Muscle of arm (tissue), 12 donors: Measurements from ENCODE around the gene PSG4. TPM values are rescaled to one million over a fixed set of nuclear protein-coding genes. Genes with fewer than 3 reads are reported as not detected.
"Not testable (repeated sequence)": the region's sequence is repeated elsewhere in the genome, so short reads cannot be mapped to it uniquely, and the experiment has no call there.

ENCODE experiments used
- DNase-seq: peaks from one replicate; pipeline ENCODE4 v3.0.0-alpha.2; 2013
- polyA plus RNA-seq, 12 donors: library from polyadenylated mRNA; unstranded; fragments of 120-200 nt; gene quantifications; one replicate each; pipeline ENCODE4 v1.2.1, GENCODE V29; 2013; ENCODE audit not compliant: insufficient read length in 12 of 12

Gene PSG4
- polyA plus RNA-seq, 12 donors: 0.36 to 1.8 (median 0.67) TPM; not detected in 2

DNA sequence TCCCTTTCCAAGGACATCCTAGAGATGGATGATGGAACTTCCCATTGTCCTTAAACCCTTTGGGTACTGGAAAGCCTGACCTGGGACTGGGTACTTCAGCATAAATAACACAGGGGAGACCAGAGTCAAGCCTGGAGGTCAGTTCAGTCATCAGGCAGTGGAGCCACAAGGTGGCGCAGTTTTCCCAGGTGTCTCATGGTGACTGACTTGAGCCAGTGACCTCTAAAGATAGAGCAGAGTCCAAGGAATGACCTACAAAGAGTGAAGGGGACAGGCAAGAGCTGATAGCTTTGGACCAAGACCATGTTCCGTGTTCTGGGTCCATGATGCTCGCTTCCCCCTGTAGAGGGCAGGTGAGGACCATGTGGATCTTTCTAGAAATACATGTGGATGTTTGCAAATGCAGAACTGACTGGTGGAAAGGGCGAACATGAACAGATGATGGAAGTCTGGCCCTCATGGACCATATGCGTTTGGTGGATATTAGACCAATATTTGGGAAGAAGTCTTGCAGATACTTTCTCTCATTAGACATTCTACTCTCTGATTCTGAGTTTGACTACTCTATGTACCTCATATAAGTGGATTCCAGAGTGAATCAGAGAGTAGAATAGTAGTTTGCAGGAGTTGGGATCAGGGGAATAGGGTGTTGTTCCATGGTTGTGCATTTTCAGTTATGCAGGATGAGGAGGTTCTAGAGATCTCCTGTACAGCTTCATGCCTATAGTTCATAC is 6.6 kb downstream of the PSG4 start:
- DNase-seq: not testable (repeated sequence)

DNA sequence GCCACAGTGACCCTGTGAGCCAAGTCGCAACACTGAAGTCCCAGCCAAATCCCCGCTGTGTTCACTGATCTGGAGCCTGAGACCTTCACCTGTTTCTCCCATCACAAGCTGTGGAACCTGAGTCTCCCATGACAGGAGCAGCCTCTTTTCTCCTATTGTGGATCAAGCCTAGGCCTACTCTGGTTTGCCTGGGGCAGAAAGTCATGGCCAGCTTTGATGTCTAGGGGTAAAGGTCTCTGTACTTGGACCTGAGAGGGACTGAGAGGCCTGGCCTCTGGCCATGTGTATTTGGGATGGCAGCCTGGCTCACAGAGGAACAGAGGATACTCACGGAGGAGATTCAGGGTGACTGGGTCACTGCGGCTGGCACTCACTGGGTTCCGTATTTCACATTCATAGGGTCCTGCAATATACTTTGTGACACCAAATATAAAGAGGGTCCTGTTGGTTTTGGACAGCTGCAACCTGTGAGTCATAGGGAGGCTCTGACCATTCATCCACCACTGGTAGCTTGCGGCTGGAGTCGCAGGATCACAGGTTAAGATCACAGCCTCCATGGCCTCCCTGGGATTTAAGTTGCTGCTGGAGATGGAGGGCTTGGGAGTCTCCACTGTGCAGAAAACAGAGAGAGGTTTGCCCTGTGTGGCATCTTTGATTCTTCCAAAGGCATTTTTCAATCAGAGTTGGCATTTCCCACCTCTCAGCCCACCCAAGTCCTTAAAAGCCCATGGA is 7.6 kb downstream of the PSG4 start:
- not testable (repeated sequence) for DNase-seq

DNA sequence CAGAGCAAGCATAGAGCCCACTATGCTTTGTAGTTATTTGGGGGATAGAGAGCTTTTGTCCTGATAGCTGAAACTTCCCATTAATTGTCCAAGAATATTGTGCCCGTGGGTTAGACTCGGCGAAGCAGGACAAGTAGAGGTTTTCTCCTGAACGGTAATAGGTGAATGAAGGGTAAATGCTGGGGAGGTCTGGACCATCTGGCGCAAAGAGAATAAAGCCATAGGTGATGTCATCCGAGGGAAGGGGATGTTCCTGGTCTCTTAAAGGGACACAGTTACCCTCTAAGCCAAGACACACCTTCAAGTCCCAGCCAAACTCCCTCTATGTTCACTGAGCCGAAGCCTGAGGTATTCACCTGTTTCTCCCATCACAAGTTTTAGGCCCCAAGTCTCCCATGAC is 11.0 kb downstream of the PSG4 start:
- DNase-seq: not testable (repeated sequence)

DNA sequence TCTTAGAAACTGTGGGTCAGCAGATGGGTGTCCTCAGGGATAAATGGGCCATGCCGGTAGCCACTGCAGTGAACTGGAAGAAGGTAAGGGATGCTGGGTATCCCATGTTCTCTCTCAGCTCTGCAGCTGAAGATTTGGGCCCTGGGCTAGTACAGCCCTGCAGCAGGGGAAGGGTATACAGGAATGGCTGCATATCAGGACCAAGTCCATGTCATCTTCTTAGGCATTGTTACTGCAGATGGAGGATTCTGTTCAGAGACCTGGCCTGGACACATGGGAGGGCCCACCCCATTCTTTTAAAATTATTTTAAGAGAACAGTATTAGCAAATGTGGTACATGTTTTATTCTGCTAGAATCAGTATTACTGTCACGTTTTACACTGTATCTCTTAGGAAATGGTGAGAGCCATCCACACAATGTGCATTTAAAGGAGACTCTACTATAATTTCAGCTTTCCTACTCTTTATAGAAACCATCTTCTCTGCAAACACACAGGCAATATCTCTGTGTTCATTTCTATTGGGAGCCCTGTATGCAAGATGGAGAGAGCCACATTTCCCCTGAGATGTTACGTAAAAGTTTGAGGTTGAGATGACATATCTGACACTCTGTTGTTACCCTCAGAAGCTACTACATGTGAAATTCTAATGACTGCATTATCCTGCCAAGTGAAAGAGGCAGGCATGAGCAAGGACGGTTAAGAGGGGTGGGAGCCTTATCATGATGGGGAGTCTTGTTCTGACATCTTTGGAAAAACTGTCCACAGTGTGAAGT is 12.9 kb downstream of the PSG4 start:
- not testable (repeated sequence) for DNase-seq

DNA sequence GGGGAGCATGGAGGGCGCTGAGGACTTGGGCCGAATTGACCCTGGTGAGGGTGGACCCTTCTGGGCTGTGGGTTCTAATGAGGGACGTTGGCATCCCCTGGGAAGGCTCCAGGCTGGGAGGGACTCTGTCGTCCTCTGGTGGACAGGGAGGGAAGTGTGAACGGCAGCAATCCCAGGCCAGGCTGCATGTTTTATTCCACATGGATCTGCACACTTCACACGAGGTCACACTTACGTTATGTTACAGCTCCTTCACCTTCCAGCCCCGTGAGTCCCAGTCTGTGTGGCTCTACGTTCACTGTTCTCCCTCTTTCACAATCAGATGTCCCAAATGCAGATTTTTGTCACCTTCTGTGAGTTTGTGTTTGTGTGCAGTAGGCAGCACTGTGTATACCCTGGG is 17.3 kb downstream of the PSG4 start:
- not testable (repeated sequence) for DNase-seq

DNA sequence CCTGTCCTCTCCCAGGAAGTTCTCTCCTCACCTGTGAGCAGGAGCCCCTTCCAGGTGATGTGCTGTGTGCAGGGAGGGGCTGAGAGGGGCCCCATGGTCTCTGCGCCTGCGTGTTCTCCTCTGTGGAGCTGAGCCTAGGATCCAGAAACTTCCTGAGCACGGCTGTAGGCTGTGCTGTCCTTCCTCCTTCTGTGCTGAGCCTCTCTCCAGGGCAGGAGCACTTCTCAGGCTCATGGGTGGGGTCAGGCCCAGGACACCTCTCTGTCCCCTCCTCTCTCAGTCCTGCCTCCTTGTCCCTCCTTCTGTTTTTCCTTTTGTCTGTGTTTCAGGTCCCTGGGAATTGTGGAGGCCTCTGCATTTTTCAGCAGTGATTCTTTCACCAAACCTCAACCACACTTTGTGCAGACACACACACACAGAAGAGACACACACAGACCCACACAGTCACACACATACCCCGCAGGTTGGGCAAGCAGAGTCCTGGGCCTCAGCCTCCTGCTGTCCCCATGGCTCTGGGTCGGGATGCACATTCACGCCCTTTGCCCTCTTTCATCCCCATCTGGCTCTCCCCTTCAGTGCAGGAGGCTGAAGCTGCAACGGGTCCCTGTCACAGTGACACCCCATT is 19.0 kb downstream of the PSG4 start, which contains the start of gene PSG5:
PSG5 (minus strand) TSS at position 226 of the 625 bp plus-strand sequence; CDS start at position 95, 131 bp downstream.
- DNase-seq: not testable (repeated sequence)

DNA sequence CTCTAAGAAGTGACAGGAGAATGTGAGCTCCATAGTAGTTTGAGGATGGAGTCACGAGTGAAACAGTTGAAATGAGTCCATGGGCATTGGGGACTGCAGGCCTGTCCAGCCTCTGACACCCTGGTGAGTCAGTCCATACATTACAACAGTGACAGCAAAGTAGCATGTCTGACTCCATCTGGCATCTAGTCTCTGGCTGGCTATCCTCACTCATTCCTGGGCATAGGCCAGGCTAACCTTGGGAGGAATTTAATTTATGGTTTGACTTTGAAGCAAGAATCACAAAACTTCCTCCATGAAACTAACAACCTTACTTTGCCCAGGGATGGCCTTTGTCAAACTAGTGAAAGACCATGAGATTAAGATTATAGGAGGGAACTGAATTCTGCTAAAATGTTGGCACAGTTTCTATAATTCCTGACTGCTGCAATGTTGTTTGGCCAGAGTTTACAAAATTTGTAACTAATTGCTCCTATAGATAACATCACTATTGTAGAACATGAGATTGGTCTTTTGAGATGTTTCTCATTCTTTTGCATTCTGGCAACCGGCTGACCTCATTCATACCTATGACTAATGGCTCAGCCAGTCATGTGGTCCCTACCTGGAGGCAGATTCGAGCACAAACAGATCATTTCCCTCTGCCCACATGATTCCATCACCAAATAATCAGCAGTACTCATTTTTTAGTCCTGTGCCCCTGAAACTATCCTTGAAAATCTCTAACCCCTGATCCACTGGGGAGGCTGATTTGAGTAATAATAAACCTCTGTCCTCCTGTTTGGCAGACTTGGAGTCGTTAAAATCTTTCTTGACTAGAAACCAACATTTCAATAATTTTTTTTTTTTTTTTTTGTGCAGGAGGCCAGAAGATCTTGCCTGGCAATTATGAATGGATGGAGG is 23.3 kb downstream of the PSG4 start:
- not testable (repeated sequence) for DNase-seq

DNA sequence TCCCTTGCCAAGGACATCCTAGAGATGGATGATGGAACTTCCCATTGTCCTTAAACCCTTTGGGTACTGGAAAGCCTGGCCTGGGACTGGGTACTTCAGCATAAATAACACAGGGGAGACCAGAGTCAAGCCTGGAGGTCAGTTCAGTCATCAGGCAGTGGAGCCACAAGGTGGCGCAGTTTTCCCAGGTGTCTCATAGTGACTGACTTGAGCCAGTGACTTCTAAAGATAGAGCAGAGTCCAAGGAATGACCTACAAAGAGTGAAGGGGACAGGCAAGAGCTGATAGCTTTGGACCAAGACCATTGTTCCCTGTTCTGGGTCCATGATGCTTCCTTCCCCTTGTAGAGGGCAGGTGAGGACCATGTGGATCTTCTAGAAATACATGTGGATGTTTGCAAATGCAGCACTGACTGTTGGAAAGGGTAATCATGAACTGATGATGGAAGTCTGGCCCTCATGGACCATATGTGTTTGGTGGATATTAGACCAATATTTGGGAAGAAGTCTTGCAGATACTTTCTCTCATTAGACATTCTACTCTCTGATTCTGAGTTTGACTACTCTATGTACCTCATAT is 25.8 kb downstream of the PSG4 start:
- DNase-seq: not testable (repeated sequence)

DNA sequence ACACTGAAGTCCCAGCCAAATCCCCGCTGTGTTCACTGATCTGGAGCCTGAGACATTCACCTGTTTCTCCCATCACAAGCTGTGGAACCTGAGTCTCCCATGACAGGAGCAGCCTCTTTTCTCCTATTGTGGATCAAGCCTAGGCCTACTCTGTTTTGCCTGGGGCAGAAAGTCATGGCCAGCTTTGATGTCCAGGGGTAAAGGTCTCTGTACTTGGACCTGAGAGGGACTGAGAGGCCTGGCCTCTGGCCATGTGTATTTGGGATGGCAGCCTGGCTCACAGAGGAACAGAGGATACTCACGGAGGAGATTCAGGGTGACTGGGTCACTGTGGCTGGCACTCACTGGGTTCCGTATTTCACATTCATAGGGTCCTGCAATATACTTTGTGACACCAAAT is 26.9 kb downstream of the PSG4 start:
- not testable (repeated sequence) for DNase-seq

DNA sequence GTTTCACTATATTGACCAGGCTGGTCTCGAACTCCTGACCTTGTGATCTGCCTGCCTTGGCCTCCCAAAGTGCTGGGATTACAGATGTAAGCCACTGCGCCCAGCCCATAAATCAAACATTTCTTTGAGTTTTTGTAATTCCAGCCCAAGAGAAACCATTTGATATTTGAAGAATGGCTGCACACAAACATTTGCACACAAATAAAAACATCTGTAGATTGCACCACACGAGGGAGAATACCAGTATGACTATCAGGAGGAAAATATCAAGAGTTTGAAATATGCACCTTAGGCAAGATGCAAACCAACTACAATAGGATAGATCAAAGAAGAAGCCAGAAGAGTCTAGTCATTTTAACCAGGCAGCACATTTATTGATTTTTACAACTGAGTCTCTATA is 39.5 kb downstream of the PSG4 start:
- DNase-seq: not testable (repeated sequence)

DNA sequence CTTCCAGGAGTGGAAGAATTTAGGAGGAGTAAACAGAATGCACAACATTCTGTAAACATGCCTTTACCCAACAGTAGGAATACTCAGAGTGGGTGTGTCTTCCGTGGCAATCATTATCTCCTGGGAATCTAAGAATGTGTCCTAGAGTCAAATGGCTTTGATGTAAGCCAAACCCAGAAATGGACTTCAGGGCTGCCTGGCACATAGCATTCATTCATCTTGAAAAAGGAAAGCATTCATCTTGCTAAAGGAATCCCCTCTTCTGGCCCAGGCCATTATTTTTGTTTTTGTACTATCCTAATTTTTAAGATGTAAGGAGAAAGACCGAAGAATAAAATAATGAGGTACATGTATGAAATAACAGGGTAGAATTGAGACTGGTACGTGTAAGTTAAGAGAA is 42.3 kb downstream of the PSG4 start:
- not testable (repeated sequence) for DNase-seq

DNA sequence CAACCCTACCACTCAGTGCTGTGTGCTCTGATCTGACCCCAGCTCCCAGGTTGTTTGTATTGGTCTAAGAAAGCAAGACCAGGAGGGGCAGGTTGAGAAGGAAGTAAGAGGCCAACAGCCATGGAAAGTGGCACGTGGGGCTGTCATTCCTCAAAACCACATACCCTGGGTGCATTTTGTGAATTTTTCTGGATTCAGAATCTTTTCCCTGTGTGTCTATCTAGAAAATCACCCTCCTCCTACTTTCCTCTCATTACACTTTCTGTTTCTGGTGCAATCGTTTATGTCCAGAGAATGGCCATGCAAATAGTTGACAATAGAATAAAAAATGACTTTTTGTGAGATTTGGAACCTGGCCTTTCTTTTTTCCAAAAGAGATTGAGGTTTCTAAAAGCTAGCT is 43.2 kb downstream of the PSG4 start:
- DNase-seq: not testable (repeated sequence)

DNA sequence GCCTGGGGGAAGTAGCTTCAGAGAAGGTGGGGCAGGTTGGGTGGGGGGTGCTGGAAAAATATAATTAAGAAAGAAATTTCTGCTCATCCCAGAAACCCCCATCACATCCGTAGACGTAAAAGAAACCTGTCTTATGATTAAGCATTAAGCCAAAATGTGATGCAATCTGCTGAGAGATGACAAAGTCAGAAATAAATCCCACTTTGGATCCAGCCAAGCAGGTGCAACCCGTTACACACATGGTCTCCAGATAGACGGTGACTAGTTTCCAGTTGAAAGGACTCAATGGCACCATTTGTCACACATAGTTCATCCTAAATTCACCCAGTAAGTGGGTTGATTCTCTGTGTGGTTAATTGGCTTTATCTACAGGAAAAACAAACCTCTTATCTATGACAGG is 53.2 kb downstream of the PSG4 start:
- DNase-seq: no peak

DNA sequence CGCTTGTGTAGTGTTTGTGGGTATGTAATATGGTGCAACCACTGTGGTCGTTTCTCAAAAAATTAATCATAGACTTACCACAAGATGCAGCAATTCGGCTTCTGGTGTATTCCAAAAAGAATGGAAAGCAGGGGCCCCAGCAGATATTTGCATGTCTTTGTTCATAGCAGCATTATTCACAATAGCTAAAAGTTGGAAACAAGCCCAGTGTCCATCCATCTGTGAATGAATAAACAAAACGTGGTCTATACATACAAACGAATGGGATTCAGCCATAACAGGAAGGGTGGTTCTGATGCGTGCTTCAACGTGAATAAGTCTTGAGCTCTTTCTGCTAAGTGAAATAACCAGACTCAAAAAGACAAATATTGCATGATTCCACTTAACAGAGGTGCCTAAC is 55.6 kb downstream of the PSG4 start:
- not testable (repeated sequence) for DNase-seq

DNA sequence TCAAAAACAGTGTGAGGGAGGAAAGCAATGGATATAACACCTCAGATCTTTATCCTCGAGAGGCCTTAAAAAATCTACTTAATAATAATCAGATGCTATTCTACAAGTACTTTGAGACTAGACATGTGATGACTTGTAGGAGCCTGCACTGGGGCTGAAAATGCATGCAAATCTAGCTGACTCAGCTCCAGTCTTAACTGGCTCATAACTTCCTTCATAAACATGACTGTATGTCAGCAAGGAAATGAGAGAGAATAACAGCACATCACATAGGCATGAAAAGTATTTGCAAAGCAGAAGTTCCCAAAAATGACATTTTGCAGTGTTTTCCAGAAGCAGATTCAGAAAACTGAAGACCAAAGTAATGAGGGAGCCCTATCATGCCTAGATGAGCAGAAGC is 57.2 kb downstream of the PSG4 start:
- no peak for DNase-seq

Other genes with a start within 250 kb of the PSG4 start
- 1 to 10 TPM in 3 of 12 donors, under 1 TPM in 7, not detected in 2; 0.29 to 2.0 (median 0.75) TPM for gene PSG11, start 179.2 kb downstream of the PSG4 start, polyA plus RNA-seq
- gene PSG2, start 122.9 kb downstream of the PSG4 start, polyA plus RNA-seq: under 1 TPM in 10 of 12 donors, not detected in 2; 0.21 to 0.79 (median 0.34) TPM
- under 1 TPM in 10 of 12 donors, not detected in 2; 0.28 to 0.94 (median 0.59) TPM for gene PSG5, start 19.1 kb downstream of the PSG4 start, polyA plus RNA-seq
- gene PSG9, start 63.9 kb upstream of the PSG4 start, polyA plus RNA-seq: 1 to 10 TPM in 1 of 12 donors, under 1 TPM in 8, not detected in 3; 0.16 to 1.1 (median 0.46) TPM
- gene CD177, start 148.0 kb upstream of the PSG4 start, polyA plus RNA-seq: 1 to 10 TPM in 1 of 12 donors, under 1 TPM in 8, not detected in 3; 0.14 to 1.1 (median 0.30) TPM
- gene TEX101, start 209.3 kb upstream of the PSG4 start, polyA plus RNA-seq: under 1 TPM in 1 of 12 donors, not detected in 11; 0.15 TPM